Globus pallidus (tissue), 1 donor: ENCODE data around the gene RNF19B.
A peak's percentile ranks its signal among the peaks of the same experiment; 100 is the strongest.
"Not testable (repeated sequence)": the region's sequence is repeated elsewhere in the genome, so short reads cannot be mapped to it uniquely, and the experiment has no call there.

Experiments used
- DNase-seq: peaks from one replicate; pipeline ENCODE4 v3.0.0-alpha.2; 2015; ENCODE audit warnings: low spot score

Gene RNF19B

DNA sequence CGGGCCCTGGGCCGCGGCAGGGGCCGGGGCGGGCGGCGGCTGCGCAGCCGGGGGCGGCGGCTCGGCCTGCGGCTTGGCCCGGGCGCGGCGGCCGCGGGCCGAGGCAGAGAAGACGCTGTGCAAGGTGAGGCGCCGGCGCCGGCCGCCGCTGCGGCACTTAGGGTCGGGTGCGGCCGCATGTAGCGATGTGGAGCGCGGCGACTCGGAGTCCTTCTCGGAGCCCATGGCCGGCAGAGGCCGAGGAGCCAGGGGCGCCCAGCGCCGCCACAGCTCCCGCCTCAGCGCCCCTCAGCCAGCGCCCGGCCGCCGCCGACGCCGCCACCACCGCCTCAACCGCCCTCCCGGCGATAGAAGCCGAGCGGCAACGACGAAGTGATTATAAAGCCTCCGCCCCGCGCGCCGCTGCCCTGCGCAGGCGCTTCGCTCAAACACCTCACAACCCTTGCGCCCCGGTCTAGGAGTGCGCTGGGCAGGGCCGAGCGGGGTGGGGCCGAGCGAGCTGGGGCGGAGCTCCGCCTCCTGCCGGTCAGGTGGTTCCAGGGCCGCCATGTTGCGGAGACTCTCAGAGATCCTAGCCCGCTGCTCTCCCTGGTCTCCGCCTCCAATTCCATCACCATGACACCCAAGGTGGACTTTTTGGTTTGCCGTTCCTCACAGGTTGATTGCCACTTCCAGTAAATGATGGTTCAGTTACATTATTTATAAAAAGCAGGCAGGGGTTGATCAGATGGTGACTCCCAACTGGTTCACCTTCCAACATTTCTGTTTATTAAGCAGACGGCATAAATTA is at the start of gene RNF19B:
Gene RNF19B (minus strand): TSS at position 349 of the 790 bp plus-strand sequence. CDS start 124 bp downstream, at position 225.
- DNase-seq = peak; percentile 93

GRCh38 chr1:33013791-33014190 is 49.2 kb upstream of the RNF19B start:
- no peak for DNase-seq

DNA sequence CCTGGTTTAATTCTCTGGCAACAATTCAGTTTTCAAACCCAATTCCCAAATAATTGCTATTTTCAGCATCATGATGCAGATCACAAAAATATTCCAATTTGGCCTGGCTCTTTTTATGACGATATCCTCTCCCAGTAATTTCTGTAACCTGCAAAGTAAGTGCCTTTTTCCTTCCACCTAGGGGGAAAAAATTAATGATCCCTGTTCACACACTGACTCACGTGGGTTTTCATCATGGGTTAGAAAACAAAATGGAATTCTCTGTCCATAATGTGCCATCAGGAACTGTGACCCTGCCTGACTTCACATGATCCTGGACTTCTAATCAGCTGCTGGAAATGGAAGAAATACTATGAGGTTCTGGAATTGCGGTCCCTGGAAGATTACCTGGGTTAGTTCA is 47.6 kb upstream of the RNF19B start:
- no peak for DNase-seq

DNA sequence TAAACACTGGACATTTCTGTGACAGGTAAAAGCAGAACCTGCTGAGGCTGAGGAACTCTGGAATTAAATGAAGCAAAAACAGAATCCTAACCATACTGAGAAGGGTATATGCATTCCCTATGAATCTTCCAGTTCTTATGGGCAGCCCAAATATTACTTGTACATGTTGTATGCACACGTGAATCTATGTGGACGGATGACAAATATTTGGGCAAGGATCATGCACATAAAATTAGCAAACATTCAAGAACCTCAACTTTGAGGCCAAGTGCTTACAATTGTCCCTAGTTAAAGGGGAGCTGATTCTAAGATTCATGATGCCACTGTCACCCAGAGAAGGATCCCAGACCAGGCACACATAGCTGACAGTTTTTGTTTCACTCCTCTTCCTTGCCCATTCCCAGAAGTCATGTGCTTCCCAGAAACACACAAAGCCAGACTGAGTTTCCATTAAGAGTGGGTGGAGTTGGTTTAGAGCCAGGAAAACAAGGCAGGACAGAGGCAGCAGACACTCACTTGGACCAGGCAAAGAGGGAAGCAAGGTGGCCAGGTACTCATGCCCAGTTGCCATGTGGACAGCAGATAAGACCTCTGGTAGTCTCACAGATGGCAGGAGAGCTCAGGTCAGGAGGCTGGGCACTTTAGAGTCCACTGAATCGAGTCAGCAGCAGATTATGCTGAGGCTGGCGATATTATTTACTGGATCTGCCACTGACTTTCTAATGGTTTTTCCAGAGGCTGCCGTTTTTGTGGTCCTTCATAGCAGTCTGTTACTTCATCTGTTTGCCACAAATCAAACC is 46.5 kb upstream of the RNF19B start:
- peak; percentile 48 for DNase-seq

- no peak for DNase-seq
Measured at GRCh38 chr1:33009561-33009960, 45.0 kb upstream of the RNF19B start.

GRCh38 chr1:33008051-33008914 is 43.7 kb upstream of the RNF19B start:
- DNase-seq = no peak

DNA sequence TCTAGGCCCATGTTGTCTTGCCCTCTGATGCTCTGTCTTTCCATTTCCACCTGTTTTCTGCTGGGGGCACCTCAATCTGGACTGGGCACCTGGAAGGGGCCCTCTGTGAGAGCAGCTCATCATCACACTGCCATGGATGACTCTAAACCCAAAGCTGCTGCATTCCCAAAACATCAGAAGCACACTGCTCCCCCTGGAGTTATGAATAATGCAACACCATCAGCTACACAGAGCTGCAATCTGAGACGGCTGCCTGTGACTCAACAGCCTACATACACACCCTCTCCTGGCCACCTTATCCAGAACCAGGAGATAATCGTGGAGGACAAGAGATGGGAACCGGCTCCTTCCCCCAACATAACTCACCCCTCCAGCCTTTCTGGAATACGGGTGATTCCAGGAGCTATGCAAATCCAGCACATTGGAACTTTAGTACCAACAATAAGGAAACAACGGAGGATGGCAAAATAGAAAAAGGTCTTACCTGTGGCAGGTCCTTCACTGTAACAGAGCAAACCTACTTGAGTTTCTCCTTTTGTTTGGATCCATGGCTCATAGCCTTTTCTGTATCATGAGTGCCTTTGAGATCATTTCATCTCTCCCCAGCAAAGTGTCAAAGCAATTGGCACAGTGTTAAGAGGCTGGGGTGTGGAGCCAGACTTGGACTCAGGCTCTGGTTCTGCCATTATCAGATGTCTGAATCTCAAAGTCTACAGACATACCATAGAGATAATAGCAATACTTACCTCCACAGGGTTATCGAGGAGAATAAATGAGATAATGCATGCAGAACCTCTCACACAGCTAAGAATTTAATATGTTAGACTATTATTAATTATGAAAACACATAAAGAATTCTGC is 42.8 kb upstream of the RNF19B start:
- no peak for DNase-seq

- DNase-seq = no peak
Measured at GRCh38 chr1:33005838-33006421, 41.3 kb upstream of the RNF19B start.

- DNase-seq = peak; percentile 40
Measured at GRCh38 chr1:33005117-33005837, 40.7 kb upstream of the RNF19B start.

DNA sequence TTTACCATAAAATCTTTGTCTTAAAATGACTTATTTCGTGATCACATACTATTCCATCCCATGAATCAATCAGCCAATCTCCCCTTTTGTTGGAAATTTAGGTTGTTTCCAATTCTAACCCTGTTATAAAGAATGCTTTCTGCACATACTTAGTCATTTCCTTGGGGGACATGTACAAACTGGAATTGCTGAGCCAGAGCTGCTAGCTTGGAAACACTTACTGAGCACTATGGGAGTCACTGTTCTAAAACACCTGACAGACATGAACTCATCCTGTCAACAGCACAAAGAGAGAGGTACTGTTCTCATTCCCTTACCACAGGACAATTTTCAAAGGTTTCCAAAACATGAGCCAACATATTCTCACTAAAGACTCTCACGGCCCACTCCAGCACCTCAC is 40.0 kb upstream of the RNF19B start:
- DNase-seq = no peak

DNA sequence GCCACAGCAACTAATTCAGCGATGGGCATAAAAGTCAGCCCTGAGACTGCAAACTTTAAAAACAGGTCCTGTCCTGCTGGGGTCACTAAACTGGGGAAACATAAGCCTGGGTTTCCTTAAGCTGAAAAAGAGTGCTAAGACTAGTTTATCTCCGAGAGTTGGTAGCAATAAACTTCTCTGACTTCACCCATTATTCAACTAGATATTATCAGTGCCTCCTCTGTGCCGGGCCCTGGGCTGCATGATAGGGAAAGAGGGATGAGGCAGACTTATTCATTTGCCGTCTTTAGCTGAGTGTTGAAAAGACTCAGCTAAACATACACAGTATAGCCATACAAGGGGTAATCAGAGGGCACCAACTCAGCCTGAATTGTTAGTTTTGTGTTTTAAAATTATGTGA is 39.0 kb upstream of the RNF19B start:
- no peak for DNase-seq

DNA sequence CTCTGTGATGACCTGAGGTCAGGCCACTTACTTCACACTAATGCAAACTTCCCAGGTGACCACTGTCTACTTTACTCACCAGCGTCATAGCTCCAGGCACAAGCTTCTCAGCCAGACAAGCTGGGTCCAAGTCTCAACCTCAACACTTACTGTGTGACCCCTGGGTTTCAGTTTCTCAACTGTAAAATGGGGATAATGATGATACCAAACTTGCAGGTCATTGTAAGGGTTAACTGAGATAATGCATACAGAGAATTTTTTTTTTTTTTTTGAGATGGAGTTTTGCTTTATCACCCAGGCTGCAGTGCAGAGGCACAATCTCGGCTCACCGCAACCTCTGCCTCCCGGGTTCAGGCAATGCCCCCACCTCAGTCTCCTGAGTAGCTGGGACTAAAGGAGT is 37.4 kb upstream of the RNF19B start:
- DNase-seq = no peak

DNA sequence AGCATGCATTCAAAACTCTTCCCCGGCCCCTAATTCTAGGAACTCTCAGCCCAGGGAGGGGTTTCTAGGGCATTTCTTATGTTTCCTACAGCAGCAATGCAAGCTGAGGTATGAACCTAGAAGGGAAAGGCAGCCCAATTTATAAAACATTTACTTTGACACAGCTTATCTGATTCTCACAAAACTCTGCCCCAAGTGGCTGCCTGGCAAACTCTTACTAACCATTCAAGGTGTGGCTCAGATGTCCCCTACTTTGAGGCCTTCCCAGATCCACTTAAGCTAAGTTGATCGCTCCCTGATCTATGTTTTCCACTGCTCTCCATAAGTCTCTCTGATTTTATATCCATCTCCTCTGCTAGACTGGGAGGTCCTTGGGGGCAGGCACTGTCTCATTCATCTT is 36.7 kb upstream of the RNF19B start:
- no peak for DNase-seq

- no peak for DNase-seq
Measured at GRCh38 chr1:33000427-33001026, 35.9 kb upstream of the RNF19B start.

- no peak for DNase-seq
Measured at GRCh38 chr1:32998997-32999396, 34.4 kb upstream of the RNF19B start.

GRCh38 chr1:32998064-32998463 is 33.5 kb upstream of the RNF19B start:
- no peak for DNase-seq

GRCh38 chr1:32997381-32997891 is 32.8 kb upstream of the RNF19B start:
- no peak for DNase-seq

DNA sequence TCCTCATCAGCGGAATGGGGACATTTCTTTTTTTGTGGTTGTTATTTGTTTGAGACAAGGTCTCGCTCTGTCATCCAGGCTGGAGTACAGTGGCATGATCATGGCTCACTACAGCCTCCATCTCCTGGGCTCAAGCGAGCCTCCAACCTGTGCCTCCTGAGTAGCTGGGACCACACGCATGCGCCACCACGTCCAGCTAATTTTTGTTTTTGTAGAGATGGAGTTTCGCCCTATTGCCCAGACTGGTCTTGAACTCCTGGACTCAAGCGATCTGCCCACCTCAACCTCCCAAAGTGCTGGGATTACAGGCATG is 28.7 kb upstream of the RNF19B start:
- DNase-seq = not testable (repeated sequence)

DNA sequence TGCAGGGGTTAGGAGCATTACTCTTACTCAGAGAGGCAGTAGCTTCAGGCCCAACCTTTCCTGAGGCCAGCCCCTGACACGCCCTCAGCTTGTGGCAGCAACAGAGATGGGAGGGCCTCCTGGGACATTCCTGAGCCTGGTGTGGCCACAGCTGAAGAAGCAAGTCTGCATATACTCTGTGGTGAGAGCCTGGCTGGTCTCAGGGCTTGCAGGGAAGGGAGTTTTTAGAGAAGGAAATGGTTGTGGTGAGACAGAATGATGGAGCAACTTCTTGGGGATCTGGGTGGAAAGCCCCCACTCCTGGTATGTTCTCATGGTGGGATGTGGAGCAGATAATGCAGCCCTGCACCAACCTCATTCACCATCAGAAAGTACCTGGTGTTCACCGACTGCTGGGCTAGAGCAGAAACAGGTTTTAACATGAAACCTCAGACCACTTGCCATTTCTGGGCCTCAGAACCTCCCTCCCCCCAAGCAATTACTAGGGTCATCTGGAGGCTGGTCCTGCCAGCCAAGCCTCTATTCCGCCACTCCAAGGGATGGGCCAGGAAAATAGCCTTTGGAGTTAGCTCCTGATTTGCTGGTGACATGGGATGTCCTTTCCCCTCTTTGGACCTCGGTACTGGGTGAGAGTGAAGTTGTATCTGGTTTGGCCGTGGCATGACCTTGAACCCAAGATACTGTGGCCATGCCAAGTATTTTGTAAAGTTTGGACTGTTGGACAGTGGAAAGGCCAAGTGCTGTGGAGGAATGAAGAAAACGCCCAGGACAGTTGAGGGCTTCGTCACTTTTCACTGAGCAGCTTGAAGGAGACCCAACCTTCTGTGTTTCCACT is 28.1 kb upstream of the RNF19B start:
- peak; percentile 64 for DNase-seq
